HL-60 (cell line): Measurements from ENCODE around the gene HEYL.

Source experiments
- POLR2AphosphoS5 ChIP-seq: IDR thresholded peaks from 2 replicates; pipeline ENCODE4 v1.6.1; 2012; ENCODE audit warnings: low read depth
- TF ChIP-seq, protein P1 (sequence below): IDR thresholded peaks from one replicate; pipeline ENCODE4 v1.5.1; 2011; ENCODE audit warnings: low read length, control low read depth, inconsistent platforms; ENCODE audit not compliant: insufficient read depth
- TF ChIP-seq, protein P2 (sequence below): IDR thresholded peaks from 2 replicates; pipeline ENCODE4 v1.6.1; 2012; ENCODE audit warnings: low read depth; ENCODE audit not compliant: insufficient replicate concordance

DNA sequence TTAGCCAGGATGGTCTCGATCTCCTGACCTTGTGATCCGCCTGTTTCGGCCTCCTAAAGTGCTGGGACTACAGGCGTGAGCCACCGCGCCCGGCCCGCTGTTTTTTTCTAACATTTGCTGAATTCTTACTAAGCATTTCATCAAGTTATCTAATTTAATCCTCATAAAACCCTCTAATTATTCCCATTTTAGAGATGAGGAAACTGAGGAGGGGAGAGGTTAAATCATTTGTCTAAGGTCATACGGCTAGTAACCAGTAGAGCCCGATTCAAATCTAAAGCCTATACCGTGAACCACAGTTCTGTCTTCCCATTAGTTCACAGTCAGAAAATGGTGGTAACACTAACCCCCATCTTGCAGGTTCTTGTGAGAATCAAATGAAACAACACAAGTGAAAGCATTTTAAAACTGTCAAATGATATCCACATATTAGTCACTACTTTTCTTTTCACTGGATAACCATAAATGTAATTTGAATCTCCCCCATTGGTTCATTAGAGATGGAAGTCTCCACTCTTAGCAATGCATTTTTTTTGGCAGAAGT lies 10.6 kb downstream of the HEYL start:
- TF ChIP-seq, protein P1, sequence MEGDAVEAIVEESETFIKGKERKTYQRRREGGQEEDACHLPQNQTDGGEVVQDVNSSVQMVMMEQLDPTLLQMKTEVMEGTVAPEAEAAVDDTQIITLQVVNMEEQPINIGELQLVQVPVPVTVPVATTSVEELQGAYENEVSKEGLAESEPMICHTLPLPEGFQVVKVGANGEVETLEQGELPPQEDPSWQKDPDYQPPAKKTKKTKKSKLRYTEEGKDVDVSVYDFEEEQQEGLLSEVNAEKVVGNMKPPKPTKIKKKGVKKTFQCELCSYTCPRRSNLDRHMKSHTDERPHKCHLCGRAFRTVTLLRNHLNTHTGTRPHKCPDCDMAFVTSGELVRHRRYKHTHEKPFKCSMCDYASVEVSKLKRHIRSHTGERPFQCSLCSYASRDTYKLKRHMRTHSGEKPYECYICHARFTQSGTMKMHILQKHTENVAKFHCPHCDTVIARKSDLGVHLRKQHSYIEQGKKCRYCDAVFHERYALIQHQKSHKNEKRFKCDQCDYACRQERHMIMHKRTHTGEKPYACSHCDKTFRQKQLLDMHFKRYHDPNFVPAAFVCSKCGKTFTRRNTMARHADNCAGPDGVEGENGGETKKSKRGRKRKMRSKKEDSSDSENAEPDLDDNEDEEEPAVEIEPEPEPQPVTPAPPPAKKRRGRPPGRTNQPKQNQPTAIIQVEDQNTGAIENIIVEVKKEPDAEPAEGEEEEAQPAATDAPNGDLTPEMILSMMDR: no peak
- TF ChIP-seq POLR2AphosphoS5: no peak
- TF ChIP-seq, protein P2, sequence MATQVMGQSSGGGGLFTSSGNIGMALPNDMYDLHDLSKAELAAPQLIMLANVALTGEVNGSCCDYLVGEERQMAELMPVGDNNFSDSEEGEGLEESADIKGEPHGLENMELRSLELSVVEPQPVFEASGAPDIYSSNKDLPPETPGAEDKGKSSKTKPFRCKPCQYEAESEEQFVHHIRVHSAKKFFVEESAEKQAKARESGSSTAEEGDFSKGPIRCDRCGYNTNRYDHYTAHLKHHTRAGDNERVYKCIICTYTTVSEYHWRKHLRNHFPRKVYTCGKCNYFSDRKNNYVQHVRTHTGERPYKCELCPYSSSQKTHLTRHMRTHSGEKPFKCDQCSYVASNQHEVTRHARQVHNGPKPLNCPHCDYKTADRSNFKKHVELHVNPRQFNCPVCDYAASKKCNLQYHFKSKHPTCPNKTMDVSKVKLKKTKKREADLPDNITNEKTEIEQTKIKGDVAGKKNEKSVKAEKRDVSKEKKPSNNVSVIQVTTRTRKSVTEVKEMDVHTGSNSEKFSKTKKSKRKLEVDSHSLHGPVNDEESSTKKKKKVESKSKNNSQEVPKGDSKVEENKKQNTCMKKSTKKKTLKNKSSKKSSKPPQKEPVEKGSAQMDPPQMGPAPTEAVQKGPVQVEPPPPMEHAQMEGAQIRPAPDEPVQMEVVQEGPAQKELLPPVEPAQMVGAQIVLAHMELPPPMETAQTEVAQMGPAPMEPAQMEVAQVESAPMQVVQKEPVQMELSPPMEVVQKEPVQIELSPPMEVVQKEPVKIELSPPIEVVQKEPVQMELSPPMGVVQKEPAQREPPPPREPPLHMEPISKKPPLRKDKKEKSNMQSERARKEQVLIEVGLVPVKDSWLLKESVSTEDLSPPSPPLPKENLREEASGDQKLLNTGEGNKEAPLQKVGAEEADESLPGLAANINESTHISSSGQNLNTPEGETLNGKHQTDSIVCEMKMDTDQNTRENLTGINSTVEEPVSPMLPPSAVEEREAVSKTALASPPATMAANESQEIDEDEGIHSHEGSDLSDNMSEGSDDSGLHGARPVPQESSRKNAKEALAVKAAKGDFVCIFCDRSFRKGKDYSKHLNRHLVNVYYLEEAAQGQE: no peak
